Natural killer cell (primary cell): ENCODE measurements around the gene CDK3. TPM values are rescaled to one million over a fixed set of nuclear protein-coding genes. Genes with fewer than 3 reads are reported as not detected.

Source experiments
- ATAC-seq, 3 donors: fragments of 150-1000 bp in 2 of 3; fragments of 200-7000 bp in 1 of 3; cut with Tn5 transposase; 1 replicate in 1 of 3; 2 replicates in 2 of 3; pipeline ENCODE4 v1.10.0; 2021; ENCODE audit warnings: mild to moderate bottlenecking in 2 of 3, moderate library complexity in 2 of 3
- DNase-seq, 2 donors: peaks; one replicate each; pipeline versions ENCODE4 v3.0.0 to v3.0.0-alpha.2; 2013 to 2021; ENCODE audit warnings: mixed read lengths in 1 of 2
- H3K27ac ChIP-seq: one replicate; pipeline ENCODE4 v1.5.1; 2013; ENCODE audit warnings: mild to moderate bottlenecking, low read length
- H3K27me3 ChIP-seq: one replicate; pipeline ENCODE4 v1.6.1; 2013; ENCODE audit warnings: low read length; ENCODE audit not compliant: control insufficient read depth, insufficient read depth
- H3K36me3 ChIP-seq: one replicate; pipeline ENCODE4 v1.6.1; 2013; ENCODE audit warnings: low read length; ENCODE audit not compliant: control insufficient read depth, insufficient read depth
- H3K4me1 ChIP-seq: one replicate; pipeline ENCODE4 v1.6.1; 2013; ENCODE audit warnings: low read length; ENCODE audit not compliant: control insufficient read depth, insufficient read depth
- H3K4me3 ChIP-seq: one replicate; pipeline ENCODE4 v1.5.1; 2013; ENCODE audit warnings: low read length
- H3K9me3 ChIP-seq: one replicate; pipeline ENCODE4 v1.6.1; 2013; ENCODE audit warnings: low read length; ENCODE audit not compliant: control insufficient read depth, insufficient read depth
- H3K27ac Mint-ChIP-seq, 2 donors: one replicate each; pipeline ENCODE4 v1.8.0; 2022; ENCODE audit warnings: mild to moderate bottlenecking in 2 of 2, mixed read lengths in 2 of 2, moderate library complexity in 1 of 2
- H3K27me3 Mint-ChIP-seq, 2 donors: one replicate each; pipeline ENCODE4 v1.8.0; 2022; ENCODE audit warnings: low read depth in 2 of 2, mixed read lengths in 2 of 2
- H3K36me3 Mint-ChIP-seq: one replicate; pipeline ENCODE4 v1.8.0; 2022; ENCODE audit warnings: mixed read lengths
- H3K4me1 Mint-ChIP-seq, 2 donors: one replicate each; pipeline ENCODE4 v1.8.0; 2022; ENCODE audit warnings: mixed read lengths in 2 of 2
- H3K4me3 Mint-ChIP-seq: one replicate; pipeline ENCODE4 v1.8.0; 2022; ENCODE audit warnings: mild to moderate bottlenecking, moderate library complexity, mixed read lengths
- H3K9me3 Mint-ChIP-seq, 2 donors: one replicate each; pipeline ENCODE4 v1.8.0; 2022; ENCODE audit warnings: mixed read lengths in 2 of 2
- CTCF ChIP-seq: fragments of 200-600 bp; IDR thresholded peaks from one replicate; pipeline ENCODE4 v1.8.0; 2022; ENCODE audit warnings: antibody characterized with exemption
- WGBS: methylation state at CpG from one replicate; pipeline ENCODE4 v1.1.7; 2013; ENCODE audit warnings: missing lambda C conversion rate; ENCODE audit not compliant: insufficient coverage; 5-methylcytosine and 5-hydroxymethylcytosine counted together
- intact Hi-C: fragments of 100-400 bp; cut with micrococcal nuclease; formaldehyde crosslinking; loops from one replicate; pipeline ENCODE4 v1.14.2; 2022
- total RNA-seq, 4 donors: library from RNA; stranded (reverse); fragments of 120-200 nt in 1 of 4; gene quantifications; one replicate each; pipeline versions ENCODE4 v1.2.3 to v1.2.4, GENCODE V29; 2013 to 2022

Gene CDK3
- total RNA-seq, 3 donors from 2014 or later (not counting 1 experiment from before 2014, with no cell fraction given) = 5.5 to 13.6 (median 13.5) TPM

DNA sequence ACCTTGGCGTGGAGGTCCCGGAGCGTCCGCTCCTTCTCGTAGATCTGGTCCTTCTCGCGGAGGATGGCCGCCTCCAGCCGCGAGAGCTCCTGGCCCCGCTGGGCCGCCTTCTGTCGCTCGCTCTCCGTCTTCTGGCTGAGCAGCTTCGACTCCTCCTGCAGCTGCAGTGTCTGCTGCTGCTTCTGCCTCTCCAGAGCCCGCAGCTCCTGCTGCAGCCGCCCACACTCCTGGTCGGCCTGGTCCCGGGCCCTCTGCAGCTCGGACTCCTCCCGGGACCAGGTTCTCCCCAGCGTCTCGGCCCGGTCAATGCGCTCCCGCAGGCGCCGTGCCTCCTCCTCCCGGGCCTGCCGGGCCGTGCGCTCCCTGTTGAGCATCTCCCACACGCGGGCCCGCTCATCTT, 7.6 kb downstream of the CDK3 start:
- Mint-ChIP-seq H3K4me1 (no peaks in the 10 kb centered on the region), H3K36me3 (no peaks in the 10 kb centered on the region), H3K9me3 (no peaks in the 10 kb centered on the region), H3K27me3 (no peaks in the 10 kb centered on the region), H3K4me3 (no peak overlapping the region), H3K27ac (no peak overlapping the region)
- 96% methylated on average over 36 of the region's 36 CpGs for WGBS
- no peak for TF ChIP-seq CTCF
- Histone ChIP-seq H3K36me3 (no peaks in the 10 kb centered on the region), H3K4me1 (no peaks in the 10 kb centered on the region), H3K4me3 (no peak overlapping the region), H3K27me3 (no peaks in the 10 kb centered on the region), H3K9me3 (no peaks in the 10 kb centered on the region), H3K27ac (no peak overlapping the region)
- intact Hi-C loops = no loop called here
- DNase-seq (no peak), ATAC-seq (no peak)

DNA sequence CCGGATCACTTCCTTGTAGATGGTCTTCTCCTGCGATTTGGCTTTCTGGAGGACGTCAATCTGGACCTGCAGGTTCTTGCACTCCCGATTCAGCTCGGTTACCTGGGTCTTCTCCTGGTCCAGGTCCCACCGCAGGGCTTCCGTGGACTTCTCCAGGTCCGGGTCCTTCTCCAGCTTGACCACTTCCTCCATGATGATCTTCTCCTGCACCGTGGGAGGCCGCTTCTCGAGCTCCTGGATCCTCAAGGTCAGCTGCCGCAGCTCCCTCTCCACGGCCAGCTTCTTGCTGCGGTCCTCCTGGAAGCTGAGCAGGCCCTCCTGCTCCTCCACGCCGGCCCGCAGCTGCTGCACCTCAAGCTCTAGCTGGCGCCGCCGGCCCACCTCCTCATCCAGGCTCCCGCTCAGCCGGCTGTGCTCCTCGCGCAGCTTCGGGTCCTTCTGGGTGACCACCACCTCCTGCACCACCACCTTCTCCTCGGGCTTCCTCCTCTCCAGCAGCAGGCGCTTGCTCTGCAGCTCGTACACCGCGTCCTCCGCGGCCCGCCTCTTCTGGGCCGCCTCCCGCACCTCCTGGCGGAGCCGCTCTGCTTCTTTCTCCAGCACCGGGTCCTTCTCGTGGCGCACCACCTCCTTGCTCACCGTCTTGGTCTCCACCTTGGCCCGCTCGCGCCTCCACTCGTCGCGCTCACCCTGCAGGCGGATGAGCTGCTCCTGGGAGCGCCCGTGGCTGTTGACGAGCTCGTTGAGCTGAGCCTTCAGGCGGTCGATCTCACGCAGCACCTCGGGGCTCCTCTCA, 8.2 kb downstream of the CDK3 start:
- Histone ChIP-seq H3K27me3 (no peaks in the 10 kb centered on the region), H3K4me3 (no peak overlapping the region), H3K27ac (no peak overlapping the region), H3K9me3 (no peaks in the 10 kb centered on the region), H3K4me1 (peaks cover under 1% of the 10 kb centered on the region), H3K36me3 (no peaks in the 10 kb centered on the region)
- TF ChIP-seq CTCF = no peak
- intact Hi-C loops = no loop called here
- H3K36me3 Mint-ChIP-seq = no peaks in the 10 kb centered on the region
- peaks cover 0 to 2% of the 10 kb centered on the region in 2 donors for H3K4me1 Mint-ChIP-seq
- 93% methylated on average over 56 of the region's 56 CpGs for WGBS
- no peak overlapping the region for H3K4me3 Mint-ChIP-seq
- peak overlapping the region in 1 of 2 donors; percentile 32 for H3K27ac Mint-ChIP-seq
- H3K27me3 Mint-ChIP-seq = no peaks in the 10 kb centered on the region
- H3K9me3 Mint-ChIP-seq = no peaks in the 10 kb centered on the region
- DNase-seq (no peak), ATAC-seq (no peak)

DNA sequence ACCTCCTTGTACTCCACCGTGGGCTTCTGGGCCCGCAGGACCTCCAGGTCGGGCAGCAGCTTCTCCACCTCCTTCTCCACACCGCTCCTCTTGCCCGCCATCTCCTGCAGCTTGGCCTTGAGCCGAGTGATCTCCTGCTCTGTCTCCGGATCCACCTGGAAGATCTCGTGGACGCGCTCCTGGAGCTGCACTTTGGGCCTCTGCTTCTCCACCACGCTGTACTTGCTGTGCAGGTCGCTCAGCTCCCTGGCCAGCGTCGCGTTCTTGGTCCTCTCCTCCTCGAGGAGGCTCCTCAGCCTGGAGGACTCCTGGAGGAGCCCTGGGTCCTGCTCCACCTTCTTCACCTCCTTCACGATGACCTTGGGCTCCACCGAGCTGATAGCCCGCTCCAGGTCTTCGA, 8.8 kb downstream of the CDK3 start:
- peaks cover 6% of the 10 kb centered on the region for H3K4me1 ChIP-seq
- Mint-ChIP-seq H3K9me3 (no peaks in the 10 kb centered on the region), H3K4me3 (no peak overlapping the region), H3K27ac (peak overlapping the region in 1 of 2 donors; percentile 32), H3K36me3 (no peaks in the 10 kb centered on the region), H3K4me1 (peaks cover 0 to 7% of the 10 kb centered on the region in 2 donors), H3K27me3 (no peaks in the 10 kb centered on the region)
- H3K27ac ChIP-seq = no peak overlapping the region
- DNase-seq (no peak), ATAC-seq (no peak)
- no peaks in the 10 kb centered on the region for H3K36me3 ChIP-seq
- TF ChIP-seq CTCF = no peak
- H3K27me3 ChIP-seq = no peaks in the 10 kb centered on the region
- WGBS = 94% methylated on average over 20 of the region's 20 CpGs
- no peak overlapping the region for H3K4me3 ChIP-seq
- no peaks in the 10 kb centered on the region for H3K9me3 ChIP-seq
- intact Hi-C loops = no loop called here
